Stimulated activated CD8-positive, alpha-beta memory T cell treated with anti-CD3 and anti-CD28 coated beads, Interleukin-12 subunit alpha, Interleukin-12 subunit beta, amount 100 ng/mL, for 24 hours (primary cell): ENCODE data around the gene WDCP.

Experiments
- DNase-seq: peaks from one replicate; pipeline ENCODE4 v3.0.0-alpha.2; 2020; ENCODE audit errors: extremely low read depth

Gene WDCP

GRCh38 chr2:23993736-23994269, 53.4 kb downstream of the WDCP start:
- no peak for DNase-seq

DNA sequence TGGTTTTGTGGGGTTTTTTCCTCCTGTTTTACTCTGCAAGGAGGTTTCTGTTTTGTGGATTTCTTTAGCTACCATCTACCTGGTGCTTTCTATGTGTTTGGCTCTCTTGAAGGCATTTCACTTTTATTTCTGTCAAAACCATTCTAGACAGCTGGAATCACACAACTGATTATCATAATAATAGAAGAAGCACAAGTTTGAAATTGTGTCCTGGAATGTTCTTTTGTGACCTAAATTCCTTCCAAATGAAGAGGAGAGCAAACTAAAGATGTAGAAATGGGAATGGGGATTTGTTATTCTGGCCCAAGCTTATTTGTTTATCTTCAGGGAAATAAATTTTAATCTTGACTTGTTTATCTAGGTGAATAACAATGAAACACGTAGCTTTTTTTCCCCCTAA, 54.3 kb downstream of the WDCP start:
- DNase-seq: no peak

DNA sequence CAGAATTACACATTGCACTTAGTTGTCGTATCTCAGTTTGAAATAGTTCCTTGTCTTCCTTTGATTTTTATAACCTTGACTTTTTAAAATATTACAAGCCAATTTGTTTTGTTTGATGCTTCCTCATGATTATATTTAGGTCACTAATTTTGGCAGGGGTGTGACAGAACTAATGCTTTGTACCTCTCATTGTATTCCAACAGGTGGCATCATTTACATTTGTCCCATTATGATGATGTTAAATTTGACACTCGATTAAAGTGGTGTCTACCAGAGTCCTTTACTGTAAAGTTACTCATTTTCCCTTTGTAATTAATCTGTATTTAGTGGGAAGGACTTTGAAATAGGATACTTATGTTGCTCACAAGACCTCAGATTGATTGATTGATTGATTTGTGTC, 58.8 kb downstream of the WDCP start:
- no peak for DNase-seq
